H1 (cell line): ENCODE data around the gene LCN15.

Source experiments
- CHD2 ChIP-seq: IDR thresholded peaks from 2 replicates; pipeline ENCODE4 v1.6.1; 2012; ENCODE audit warnings: low read length, improper control_type of control experiment
- EZH2 ChIP-seq: fragments of 200-600 bp; sonication (generic); IDR thresholded peaks from 2 replicates; pipeline ENCODE4 v1.7.1; 2012; ENCODE audit warnings: low read depth, mild to moderate bottlenecking, moderate library complexity, low read length, inconsistent platforms; ENCODE audit not compliant: severe bottlenecking
- GTF2F1 ChIP-seq: IDR thresholded peaks from 2 replicates; pipeline ENCODE4 v1.6.1; 2012; ENCODE audit warnings: low read depth, low read length, improper control_type of control experiment, borderline replicate concordance
- KDM5A ChIP-seq: fragments of 200-600 bp; IDR thresholded peaks from 2 replicates; pipeline ENCODE4 v1.7.1; 2012; ENCODE audit warnings: mild to moderate bottlenecking, low read length, inconsistent platforms, mixed read lengths
- POLR2A ChIP-seq, 2 experiments: IDR thresholded peaks; 1 replicate in 1 of 2; 2 replicates in 1 of 2; pipeline ENCODE4 v1.6.1; 2011; ENCODE audit warnings: low read depth in 2 of 2, low read length in 2 of 2, mild to moderate bottlenecking in 2 of 2; ENCODE audit errors: control extremely low read depth in 1 of 2
- POLR2AphosphoS5 ChIP-seq: IDR thresholded peaks from 2 replicates; pipeline ENCODE4 v1.6.1; 2011; ENCODE audit warnings: low read depth, low read length
- SP1 ChIP-seq: IDR thresholded peaks from 2 replicates; pipeline ENCODE4 v1.6.1; 2011; ENCODE audit warnings: low read depth, low read length
- SUZ12 ChIP-seq: fragments of 200-600 bp; sonication (generic); IDR thresholded peaks from 2 replicates; pipeline ENCODE4 v1.6.1; 2012; ENCODE audit warnings: mild to moderate bottlenecking, inconsistent platforms, low read length, moderate library complexity, mixed read lengths
- TF ChIP-seq, protein P1 (sequence below), 3 experiments: IDR thresholded peaks; 1 replicate in 2 of 3; 2 replicates in 1 of 3; pipeline versions ENCODE4 v1.5.1 to v1.6.1; 2011; ENCODE audit warnings: low read length in 3 of 3, mild to moderate bottlenecking in 3 of 3, inconsistent platforms in 2 of 3, low read depth in 1 of 3, moderate library complexity in 1 of 3; ENCODE audit not compliant: insufficient read depth in 1 of 3; ENCODE audit errors: control extremely low read depth in 1 of 3
- TF ChIP-seq, protein P2 (sequence below): IDR thresholded peaks from 2 replicates; pipeline ENCODE4 v1.6.1; 2011; ENCODE audit warnings: low read length, improper control_type of control experiment
- TF ChIP-seq, protein P3 (sequence below): IDR thresholded peaks from 2 replicates; pipeline ENCODE4 v1.6.1; 2012; ENCODE audit warnings: inconsistent platforms

DNA sequence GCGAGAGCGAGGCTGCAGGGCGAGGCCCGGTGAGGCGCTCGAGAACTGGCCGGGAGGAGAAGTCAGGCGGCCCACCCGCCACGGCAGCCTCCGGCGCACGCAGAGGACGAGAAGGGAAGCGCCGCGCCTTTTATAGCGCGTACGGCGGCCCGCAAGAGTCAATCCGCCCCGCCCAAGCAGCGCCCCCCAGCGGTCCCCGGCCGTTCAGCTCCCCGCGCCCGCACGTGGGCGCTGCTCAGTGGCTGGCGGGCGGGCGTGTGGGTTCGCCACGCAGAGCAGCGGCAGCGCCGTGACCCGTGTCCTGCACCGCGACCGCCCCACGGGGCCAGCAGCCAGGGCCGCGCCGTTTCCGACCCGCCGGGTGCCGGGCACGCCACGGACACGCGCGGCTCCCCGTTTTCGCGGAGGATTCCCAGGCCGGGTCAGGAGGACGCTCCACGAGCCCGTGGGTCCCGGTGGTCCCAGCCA lies 36.2 kb downstream of the LCN15 start:
- TF ChIP-seq EZH2 (no peak), KDM5A (peak; percentile 56; the same call in 1 of the 2 replicates), POLR2A (IDR thresholded peaks at IDR 0.05; ENCODE audit: control extremely low read depth in 1 of 2, low read depth in 2 of 2, low read length in 2 of 2) (peak in 1 of 2 experiments; percentile 99; a peak in 2 of 3 replicates), SUZ12 (no peak), POLR2AphosphoS5 (peak; percentile 99), CHD2 (0 out of 2 replicates have a peak, but pooled peaks have one; percentile 37), GTF2F1 (peak; percentile 92), SP1 (peak; percentile 63; the same call in 1 of the 2 replicates)
- TF ChIP-seq, protein P1, sequence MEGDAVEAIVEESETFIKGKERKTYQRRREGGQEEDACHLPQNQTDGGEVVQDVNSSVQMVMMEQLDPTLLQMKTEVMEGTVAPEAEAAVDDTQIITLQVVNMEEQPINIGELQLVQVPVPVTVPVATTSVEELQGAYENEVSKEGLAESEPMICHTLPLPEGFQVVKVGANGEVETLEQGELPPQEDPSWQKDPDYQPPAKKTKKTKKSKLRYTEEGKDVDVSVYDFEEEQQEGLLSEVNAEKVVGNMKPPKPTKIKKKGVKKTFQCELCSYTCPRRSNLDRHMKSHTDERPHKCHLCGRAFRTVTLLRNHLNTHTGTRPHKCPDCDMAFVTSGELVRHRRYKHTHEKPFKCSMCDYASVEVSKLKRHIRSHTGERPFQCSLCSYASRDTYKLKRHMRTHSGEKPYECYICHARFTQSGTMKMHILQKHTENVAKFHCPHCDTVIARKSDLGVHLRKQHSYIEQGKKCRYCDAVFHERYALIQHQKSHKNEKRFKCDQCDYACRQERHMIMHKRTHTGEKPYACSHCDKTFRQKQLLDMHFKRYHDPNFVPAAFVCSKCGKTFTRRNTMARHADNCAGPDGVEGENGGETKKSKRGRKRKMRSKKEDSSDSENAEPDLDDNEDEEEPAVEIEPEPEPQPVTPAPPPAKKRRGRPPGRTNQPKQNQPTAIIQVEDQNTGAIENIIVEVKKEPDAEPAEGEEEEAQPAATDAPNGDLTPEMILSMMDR (IDR thresholded peaks at IDR 0.05; ENCODE audit: control extremely low read depth in 1 of 3, insufficient read depth in 1 of 3, low read depth in 1 of 3, low read length in 3 of 3): peak in 2 of 3 experiments; percentile 79 to 96; a peak in 3 of 4 replicates
- TF ChIP-seq, protein P2, sequence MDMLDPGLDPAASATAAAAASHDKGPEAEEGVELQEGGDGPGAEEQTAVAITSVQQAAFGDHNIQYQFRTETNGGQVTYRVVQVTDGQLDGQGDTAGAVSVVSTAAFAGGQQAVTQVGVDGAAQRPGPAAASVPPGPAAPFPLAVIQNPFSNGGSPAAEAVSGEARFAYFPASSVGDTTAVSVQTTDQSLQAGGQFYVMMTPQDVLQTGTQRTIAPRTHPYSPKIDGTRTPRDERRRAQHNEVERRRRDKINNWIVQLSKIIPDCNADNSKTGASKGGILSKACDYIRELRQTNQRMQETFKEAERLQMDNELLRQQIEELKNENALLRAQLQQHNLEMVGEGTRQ: peak; percentile 29; the same call in 1 of the 2 replicates
- TF ChIP-seq, protein P3, sequence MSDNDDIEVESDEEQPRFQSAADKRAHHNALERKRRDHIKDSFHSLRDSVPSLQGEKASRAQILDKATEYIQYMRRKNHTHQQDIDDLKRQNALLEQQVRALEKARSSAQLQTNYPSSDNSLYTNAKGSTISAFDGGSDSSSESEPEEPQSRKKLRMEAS: peak; percentile 95
